HG02798 (cell line): ENCODE data around the gene NFIX.

Experiments
- ATAC-seq: cut with Tn5 transposase; IDR thresholded peaks from one replicate; pipeline ENCODE4 v1.9.1; 2021; ENCODE audit warnings: mild to moderate bottlenecking; ENCODE audit not compliant: unreplicated experiment, poor library complexity

NFIX gene

GRCh38 chr19:13135068-13136062, 140.1 kb downstream of the NFIX start:
- no peak for ATAC-seq

DNA sequence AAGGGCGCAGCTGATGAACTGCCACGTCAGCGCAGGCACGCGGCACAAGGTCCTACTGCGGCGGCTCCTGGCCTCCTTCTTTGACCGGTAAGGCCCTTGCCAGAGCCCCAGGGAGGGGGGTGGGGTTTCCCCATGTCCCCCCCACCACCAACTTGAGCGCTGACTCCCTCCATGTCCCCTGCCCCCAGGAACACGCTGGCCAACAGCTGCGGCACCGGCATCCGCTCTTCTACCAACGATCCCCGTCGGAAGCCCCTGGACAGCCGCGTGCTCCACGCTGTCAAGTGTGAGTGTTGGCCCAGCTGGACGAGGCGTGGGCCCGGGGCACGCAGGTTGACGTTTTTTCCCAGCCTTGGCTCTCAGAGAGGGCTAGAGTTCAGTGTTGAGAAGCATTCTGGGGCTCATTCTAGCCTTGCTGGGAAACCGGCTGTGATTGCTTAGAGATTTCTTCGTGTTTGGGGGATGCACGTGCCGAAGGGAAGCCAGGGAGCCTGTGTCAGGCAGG, 142.1 kb downstream of the NFIX start:
- no peak for ATAC-seq

GRCh38 chr19:13138171-13138915, 143.1 kb downstream of the NFIX start:
- no peak for ATAC-seq

GRCh38 chr19:13138916-13139198, 143.6 kb downstream of the NFIX start:
- no peak for ATAC-seq

GRCh38 chr19:13139633-13140311, 144.5 kb downstream of the NFIX start:
- no peak for ATAC-seq

GRCh38 chr19:13146763-13147563, 151.7 kb downstream of the NFIX start:
- no peak for ATAC-seq
